ENCODE data around the gene PLXDC1. TPM values are rescaled to one million over a fixed set of nuclear protein-coding genes. Genes with fewer than 3 reads are reported as not detected.

Gene PLXDC1
- total RNA-seq, result 21.4 TPM
- long read RNA-seq, full-length matches to known transcripts, result 7 of 17 reads
- long read RNA-seq, partial matches to known transcripts, result 0 of 17 reads
- long read RNA-seq, other reads (novel, unspliced or antisense), result 10 of 17 reads

- intact Hi-C loops (cut with DNase I), result loop anchor here (5.0 to 10.0 kb wide), 4 partner anchors 149 to 417 kb away; partner anchors contain the start of genes CISD3 and FBXO47
- no peak for DNase-seq (ENCODE audit: low spot score)
These were observed at the start of gene PLXDC1 for GRCh38 chr17:39151150-39151942. Gene PLXDC1, minus strand, starts transcription at chr17:39151637. Its CDS starts 200 bp downstream, at chr17:39151437.

GRCh38 chr17:39200957-39201510 is 49.6 kb upstream of the PLXDC1 start:
- intact Hi-C loops (cut with DNase I), result no loop called here
- DNase-seq (ENCODE audit: low spot score), result no peak

GRCh38 chr17:39200070-39200879 is 48.8 kb upstream of the PLXDC1 start, which contains the start of gene RPL19:
Gene RPL19, plus strand, starts transcription at chr17:39200283. Its CDS starts 62 bp downstream, at chr17:39200345.
- intact Hi-C loops (cut with DNase I), result no loop called here
- peak; percentile 88 for DNase-seq (ENCODE audit: low spot score)

- DNase-seq (ENCODE audit: low spot score), result peak; percentile 95
- intact Hi-C loops (cut with DNase I), result no loop called here
These were observed 48.3 kb upstream of the PLXDC1 start for GRCh38 chr17:39199820-39200069.

- intact Hi-C loops (cut with DNase I), result no loop called here
- DNase-seq (ENCODE audit: low spot score), result no peak
These were observed 46.7 kb upstream of the PLXDC1 start for GRCh38 chr17:39198186-39198566.

- intact Hi-C loops (cut with DNase I), result no loop called here
- peak; percentile 84 for DNase-seq (ENCODE audit: low spot score)
These were observed 46.1 kb upstream of the PLXDC1 start, which contains the start of gene CACNB1 for GRCh38 chr17:39197380-39198185. Gene CACNB1, minus strand, starts transcription at chr17:39197669. Its CDS starts 174 bp downstream, at chr17:39197495.

- no peak for DNase-seq (ENCODE audit: low spot score)
- intact Hi-C loops (cut with DNase I), result no loop called here
These were observed 45.4 kb upstream of the PLXDC1 start for GRCh38 chr17:39196808-39197291.

GRCh38 chr17:39196241-39196807 is 44.9 kb upstream of the PLXDC1 start:
- DNase-seq (ENCODE audit: low spot score), result no peak
- intact Hi-C loops (cut with DNase I), result no loop called here

- DNase-seq (ENCODE audit: low spot score), result no peak
- intact Hi-C loops (cut with DNase I), result no loop called here
These were observed 44.2 kb upstream of the PLXDC1 start for GRCh38 chr17:39195568-39196160.

GRCh38 chr17:39194985-39195524 is 43.6 kb upstream of the PLXDC1 start:
- intact Hi-C loops (cut with DNase I), result no loop called here
- DNase-seq (ENCODE audit: low spot score), result no peak

GRCh38 chr17:39194089-39194984 is 42.9 kb upstream of the PLXDC1 start:
- intact Hi-C loops (cut with DNase I), result no loop called here
- DNase-seq (ENCODE audit: low spot score), result peak; percentile 84

GRCh38 chr17:39193346-39193745 is 41.9 kb upstream of the PLXDC1 start:
- no peak for DNase-seq (ENCODE audit: low spot score)
- intact Hi-C loops (cut with DNase I), result no loop called here

- DNase-seq (ENCODE audit: low spot score), result no peak
- intact Hi-C loops (cut with DNase I), result no loop called here
These were observed 41.5 kb upstream of the PLXDC1 start for GRCh38 chr17:39192901-39193300.

- no peak for DNase-seq (ENCODE audit: low spot score)
- intact Hi-C loops (cut with DNase I), result no loop called here
These were observed 40.5 kb upstream of the PLXDC1 start for GRCh38 chr17:39191750-39192510.

- intact Hi-C loops (cut with DNase I), result no loop called here
- DNase-seq (ENCODE audit: low spot score), result no peak
These were observed 35.9 kb upstream of the PLXDC1 start for GRCh38 chr17:39187152-39187830.

GRCh38 chr17:39186481-39187002 is 35.1 kb upstream of the PLXDC1 start:
- intact Hi-C loops (cut with DNase I), result no loop called here

More at GRCh38 chr17:39186481-39187002, 35.1 kb upstream of the PLXDC1 start:
- DNase-seq (ENCODE audit: low spot score), result no peak
